Stimulated activated CD8-positive, alpha-beta memory T cell treated with anti-CD3 and anti-CD28 coated beads, Interleukin-7, amount 100 ng/mL, for 4 hours (primary cell): Measurements from ENCODE around the gene TSPAN10.
"Not testable (repeated sequence)": the region's sequence is repeated elsewhere in the genome, so short reads cannot be mapped to it uniquely, and the experiment has no call there.

Source experiments
- DNase-seq, 2 donors: peaks; one replicate each; pipeline ENCODE4 v3.0.0-alpha.2; 2020; ENCODE audit warnings: low read depth in 2 of 2

Gene TSPAN10

DNA sequence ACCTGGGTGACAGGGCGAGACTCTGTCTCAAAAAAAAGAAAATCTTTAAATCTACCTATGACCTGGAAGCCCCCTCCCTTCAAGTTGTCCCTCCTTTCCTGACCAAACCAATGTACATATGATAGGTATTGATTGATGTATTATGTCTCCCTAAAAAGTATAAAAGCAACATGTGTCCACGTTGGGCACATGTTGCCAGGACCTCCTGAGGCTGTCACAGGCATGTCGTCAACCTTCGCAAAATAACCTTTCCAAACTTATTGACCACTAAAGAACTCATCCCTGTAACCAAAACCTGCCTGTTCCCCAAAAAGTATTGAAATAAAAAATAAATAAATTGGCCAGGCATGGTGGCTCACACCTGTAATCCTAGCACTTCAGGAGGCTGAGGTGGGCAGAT, 25.0 kb downstream of the TSPAN10 start:
- no peak for DNase-seq

DNA sequence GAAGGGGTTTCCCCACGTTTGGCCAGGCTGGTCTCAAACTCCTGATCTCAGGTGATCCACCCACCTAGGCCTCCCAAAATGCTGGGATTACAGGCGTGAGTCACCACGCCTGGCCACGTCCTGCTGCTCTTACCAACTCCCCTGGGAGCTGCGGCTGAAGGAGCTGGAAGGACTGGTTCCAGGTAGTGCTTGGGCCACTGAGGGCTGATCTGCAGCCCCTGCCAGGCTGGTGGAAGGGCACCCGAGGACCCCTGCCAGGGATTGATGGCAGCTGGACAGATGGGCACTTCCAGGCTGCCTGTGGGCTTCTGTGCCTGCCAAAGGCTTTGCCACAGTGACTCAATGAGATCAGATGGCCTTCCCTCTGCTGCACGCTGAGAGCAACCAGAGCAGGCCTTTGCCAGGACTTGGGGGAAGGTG, 27.1 kb downstream of the TSPAN10 start:
- no peak for DNase-seq

DNA sequence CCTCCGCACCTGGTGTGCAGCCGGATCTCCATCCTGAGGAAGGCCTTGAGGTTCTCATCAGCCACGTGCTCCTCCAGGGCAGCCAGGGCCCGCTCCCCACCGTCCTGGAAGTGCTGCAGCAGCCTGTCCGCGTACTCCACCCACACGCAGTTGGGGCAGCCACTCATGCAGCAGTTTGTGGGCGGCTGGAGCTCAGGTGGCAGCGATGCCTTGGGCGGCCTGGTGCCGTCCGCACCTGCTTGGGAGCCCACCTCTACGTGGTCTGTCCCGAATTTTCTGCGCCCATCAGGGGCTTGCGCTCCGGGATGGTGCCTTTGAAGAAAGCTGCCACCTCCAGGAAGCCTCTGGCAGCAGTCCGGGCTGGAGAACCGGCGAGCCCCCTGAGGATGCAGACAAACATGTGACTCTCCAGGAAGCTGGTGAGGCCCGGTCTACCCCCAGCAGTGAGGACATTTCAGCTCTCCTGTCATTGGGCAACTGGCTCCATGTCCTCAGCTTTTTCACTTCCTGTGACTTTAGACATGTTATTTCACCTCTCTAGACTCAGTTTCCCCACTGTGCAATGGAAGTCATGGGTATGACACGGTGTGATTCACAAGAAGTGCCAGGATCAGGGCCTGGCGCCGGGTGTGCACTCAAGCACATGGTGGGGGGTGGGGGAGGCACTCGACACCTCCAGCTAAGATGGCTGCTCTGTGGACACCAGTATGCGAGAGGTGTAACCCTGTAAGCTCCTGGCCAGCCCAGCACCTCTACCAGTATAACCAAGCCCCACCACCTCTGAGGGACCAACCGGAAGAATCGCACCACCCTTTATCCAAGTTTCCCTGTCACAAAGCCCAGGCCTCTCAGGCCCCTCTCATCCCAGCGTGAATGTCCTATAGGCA, 28.5 kb downstream of the TSPAN10 start:
- DNase-seq, result peak; percentile 37 to 51

DNA sequence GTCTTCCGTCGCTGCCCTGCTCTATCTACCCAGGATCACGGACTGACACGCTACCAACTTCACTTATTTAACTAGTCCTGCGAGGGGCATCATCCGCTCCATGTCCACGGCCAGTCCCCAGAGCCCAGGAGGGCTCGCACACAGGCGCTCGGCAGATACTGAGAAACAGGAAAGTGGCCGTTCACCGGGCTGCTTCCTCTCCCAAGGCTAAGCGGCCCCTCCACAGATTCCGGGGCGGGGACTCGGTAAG, 29.0 kb downstream of the TSPAN10 start:
- DNase-seq, result no peak

DNA sequence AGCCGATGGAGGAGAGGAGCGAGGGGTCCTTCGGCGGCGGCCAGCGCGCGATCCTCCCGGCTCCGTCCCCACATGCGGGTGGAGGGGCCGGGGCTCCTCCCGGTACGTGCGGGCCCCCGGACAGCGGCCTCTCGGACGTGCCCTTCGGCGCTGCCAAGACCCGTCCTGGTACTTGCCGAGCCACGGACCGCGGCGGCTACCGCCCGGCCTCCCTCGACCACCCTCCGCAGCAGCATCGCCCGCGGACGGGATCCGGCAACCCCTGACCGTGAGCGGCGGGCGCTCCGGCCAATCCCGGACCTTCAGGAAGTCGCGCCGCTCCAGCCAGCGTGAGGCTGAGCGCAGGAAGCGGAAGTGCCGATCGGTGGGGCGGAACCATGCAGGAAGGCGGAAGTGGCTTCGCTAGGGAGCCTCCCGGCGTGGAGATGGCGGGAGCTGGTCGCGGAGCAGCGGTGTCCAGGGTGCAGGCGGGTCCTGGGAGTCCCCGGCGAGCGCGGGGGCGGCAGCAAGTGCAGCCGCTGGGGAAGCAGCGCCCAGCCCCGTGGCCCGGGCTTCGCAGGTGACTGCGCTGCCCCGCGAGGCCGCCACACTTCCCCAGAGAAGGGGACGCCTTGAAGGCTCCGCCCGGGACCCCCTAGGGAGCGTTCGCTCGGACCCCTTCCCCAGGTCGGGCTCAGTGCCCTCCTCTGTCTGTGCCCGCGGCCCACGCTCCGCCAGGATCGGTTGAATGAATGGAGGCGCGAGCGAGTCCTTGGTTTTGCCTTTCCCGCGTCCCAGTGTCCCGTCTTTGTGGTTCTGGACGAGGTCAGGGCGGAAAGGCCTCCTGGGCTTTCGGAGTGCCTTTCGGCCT, 29.6 kb downstream of the TSPAN10 start, which contains the start of the genes CCDC137 and OXLD1:
Gene CCDC137, plus strand, starts transcription at position 396 of the 850 bp plus-strand sequence. Its CDS starts 30 bp downstream, at position 426.
Gene OXLD1, minus strand, starts transcription at position 264 of the 850 bp plus-strand sequence. Its CDS starts 28 bp downstream, at position 236.
- peak; percentile 85 to 92 for DNase-seq

DNA sequence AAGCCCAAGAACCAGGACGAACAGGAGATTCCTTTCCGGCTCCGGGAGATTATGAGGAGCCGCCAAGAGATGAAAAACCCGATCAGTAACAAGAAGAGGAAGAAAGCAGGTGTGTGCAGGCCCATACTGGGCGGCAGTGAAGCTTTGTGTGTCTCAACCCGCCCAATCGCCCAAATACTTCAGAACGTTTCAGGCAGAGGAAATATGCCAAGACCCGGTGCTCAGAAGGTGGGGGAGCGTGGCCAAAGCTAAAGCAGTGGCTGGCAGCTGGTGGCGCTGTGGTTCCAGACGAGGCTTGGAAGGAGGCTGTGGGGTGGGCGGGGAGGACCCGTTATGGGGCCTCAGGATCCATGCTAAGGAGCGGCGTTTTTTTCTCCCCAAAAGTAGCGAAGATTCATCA, 30.8 kb downstream of the TSPAN10 start:
- DNase-seq, result no peak

DNA sequence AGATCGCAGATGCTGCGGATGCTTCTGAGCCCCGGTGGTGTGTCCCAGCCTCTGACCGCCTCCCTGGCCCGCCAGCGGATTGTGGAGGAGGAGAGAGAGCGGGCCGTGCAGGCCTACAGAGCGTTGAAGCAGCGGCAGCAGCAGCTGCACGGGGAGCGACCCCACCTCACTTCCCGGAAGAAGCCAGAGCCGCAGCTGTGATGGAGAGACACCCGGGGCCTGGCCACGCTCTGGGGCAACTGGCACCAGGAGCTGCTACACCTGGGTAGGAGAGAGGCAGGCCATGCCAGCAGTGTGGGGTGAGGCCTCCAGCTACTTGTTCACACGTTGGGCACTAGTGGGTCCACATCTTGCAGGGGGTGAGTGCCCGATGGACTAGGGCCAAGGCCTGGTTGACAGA, 35.5 kb downstream of the TSPAN10 start:
- no peak for DNase-seq

DNA sequence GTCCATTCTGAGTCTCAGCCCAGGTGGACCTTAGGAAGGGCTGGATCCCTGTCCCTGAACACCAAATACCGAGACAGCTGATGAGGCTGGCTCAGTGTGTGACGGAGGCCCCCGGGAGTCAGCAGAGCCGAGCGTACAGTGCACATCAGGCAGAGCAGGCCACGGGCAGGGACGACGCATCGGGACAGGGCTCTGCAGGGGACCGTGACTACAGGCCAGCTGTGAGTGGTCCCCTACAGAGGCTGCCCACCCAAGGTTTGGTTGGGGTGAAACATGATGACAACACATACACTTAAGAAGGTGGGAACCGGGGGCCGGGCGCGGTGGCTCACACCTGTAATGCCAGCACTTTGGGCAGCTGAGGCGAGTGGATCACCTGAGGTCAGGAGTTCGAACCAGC, 36.0 kb downstream of the TSPAN10 start:
- no peak for DNase-seq

DNA sequence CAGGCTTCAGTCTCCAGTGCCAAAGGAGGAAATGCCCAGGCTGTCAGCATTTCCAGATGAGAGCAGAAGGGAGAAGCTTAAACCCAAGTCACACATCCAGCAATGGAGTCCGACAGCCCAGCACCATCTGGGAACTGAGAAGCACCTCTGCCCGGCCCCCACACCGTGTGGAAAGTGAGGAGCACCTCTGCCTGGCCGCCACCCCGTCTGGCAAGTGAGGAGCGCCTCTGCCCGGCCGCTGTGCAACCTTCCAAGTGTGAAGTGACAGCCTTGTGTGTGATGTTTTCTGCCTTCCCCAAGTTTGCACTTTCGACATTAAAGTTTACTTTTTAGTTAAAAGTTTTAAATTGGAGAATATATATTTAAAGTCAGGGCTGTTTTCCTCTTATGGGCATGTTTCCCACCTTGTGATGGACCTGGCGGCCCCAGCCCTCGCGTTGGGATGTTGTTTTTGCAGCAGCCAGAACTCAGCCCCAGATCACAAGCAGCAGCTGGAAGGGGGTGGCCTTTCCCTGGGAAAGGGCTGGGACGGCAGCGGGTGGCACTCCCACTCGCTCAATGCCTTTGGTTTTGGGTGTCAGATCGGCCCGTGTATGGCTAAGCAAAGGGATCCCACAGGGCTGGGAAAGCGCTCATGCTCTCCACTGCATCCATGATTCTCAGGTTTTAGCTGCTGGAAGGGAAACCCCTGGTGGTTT, 36.7 kb downstream of the TSPAN10 start:
- no peak for DNase-seq

DNA sequence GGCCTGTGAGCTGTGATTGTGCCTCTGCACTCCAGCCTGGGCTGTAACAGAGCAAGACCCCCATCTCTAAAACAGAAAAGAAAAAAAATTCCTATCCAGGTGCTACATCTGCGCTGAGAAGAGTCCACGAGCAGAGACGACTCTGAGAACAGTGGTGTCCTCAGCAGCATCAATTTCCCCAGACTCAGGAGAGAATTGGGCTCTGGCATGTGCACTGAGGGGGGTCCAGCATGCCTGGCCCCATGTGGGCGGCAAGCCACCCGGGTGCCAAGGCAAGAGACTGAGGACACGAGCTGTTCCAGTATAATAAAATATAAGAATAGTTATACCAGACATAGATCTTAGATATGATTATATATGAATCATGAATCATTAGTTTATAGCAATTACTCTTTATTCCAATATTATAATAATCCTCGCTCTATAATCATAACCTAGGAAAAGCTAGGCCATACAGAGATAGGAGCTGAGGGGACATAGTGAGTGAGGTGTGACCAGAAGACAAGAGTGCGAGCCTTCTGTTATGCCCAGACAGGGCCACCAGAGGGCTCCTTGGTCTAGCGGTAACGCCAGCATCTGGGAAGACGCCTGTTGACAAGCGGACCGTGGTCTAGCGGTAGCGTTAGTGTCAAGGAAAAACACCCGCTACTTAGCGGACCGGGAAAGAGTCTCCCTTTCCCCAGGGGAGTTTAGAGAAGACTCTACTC, 38.7 kb downstream of the TSPAN10 start:
- not testable (repeated sequence) for DNase-seq

DNA sequence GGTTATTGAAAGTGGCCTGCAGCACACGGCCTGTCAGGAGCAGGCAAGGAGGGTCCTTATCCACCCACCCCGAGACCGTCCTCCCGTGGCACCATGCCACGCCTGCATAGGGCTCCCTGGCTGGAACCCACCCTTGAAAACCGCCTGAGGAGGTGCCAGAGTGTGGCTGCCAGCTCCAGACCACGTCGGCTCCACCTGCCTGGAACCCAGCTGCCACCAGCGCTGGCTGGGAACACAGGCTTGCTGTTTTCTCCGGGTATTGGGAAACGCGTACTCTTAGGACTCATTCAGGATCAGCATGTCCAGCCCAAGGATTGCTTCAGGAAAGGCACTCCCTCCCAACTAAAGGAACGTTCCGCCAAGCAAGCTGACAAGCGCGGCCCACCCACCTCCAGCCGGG, 39.9 kb downstream of the TSPAN10 start:
- DNase-seq, result no peak

DNA sequence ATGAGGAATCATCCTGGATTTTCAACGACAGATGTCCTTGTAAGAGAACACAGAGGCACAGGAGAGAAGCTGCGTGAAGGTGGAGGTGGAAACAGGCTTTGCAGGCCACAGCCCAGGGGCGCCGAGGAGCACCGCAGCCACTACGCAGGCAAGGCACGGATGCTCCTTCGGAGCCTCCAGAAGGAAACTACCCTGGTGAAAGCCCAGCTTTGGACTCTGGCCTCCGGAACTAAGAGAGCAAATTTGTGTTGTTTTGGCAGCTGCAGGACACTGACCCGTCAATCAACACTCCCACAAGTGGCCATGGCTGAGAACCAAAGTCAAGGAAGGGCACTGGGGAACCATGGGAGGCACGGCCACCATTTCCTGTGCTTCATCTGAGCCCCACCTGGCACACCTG, 43.2 kb downstream of the TSPAN10 start:
- DNase-seq, result no peak

DNA sequence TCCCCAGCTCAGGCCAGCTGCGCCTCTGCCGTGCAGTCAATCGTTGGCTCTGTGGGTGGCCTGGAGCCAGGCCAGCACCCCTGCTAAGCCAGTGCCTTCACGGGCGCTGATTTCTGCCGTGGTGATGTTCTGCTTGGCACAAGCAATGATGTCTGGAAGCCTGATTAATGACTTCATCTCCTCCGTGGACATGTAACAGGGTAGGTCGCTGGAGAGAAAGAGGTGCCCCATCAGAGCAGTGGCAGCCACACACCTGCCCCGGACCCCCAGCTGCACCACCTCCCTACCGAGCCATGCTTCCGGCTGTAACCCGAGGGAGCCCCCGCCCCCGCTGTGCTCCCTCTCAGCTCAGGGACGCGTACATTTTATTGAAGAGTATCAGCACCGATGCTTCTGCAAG, 44.7 kb downstream of the TSPAN10 start:
- DNase-seq, result no peak

DNA sequence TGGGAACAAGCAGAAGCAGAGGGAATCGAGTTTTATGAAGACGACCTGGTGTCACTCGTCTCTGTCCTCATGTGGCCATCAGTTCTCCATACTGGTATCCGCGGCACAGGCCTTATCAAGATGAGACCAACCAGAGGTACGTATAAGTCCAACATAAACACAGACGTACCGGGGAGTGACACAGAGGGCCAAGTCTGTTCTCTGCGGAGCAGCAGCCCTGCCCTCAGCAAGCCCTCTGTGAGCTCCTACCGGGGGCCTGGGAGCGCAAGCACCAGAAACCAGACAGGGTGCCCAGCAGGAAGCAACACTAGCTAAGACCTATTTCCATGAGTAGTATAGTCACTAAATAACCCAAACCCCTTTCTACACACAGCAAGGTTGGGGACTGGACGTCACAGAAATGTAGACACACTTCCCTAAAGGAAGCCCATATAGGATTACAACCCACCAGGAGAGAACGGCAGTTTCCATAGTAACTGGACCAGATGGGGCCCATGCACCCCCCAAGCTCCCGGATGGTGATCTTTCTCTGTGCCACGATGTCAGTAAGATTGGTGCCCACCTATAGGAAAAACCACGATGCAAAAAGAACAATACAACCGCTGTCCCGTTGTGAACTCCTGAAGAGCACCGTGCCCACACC, 45.7 kb downstream of the TSPAN10 start:
- no peak for DNase-seq

DNA sequence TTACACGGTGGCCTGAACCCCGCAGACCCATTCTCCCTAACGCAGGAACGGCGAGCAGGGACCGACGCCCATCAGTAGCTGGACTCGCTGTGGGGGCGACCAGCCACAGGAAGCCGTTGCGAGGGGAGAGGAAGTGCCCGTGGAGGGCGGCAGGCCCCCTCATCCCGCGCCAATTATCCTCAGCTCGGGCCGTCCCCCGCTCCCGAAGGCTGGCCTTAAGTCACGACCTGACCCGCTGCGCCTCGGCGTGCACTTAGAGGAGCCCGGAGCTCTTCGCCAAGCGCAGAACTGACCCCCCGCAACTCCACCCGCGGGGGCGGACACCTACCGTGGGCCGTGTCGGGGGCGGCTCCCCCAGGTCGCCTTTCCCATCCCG, 46.2 kb downstream of the TSPAN10 start:
- no peak for DNase-seq

DNA sequence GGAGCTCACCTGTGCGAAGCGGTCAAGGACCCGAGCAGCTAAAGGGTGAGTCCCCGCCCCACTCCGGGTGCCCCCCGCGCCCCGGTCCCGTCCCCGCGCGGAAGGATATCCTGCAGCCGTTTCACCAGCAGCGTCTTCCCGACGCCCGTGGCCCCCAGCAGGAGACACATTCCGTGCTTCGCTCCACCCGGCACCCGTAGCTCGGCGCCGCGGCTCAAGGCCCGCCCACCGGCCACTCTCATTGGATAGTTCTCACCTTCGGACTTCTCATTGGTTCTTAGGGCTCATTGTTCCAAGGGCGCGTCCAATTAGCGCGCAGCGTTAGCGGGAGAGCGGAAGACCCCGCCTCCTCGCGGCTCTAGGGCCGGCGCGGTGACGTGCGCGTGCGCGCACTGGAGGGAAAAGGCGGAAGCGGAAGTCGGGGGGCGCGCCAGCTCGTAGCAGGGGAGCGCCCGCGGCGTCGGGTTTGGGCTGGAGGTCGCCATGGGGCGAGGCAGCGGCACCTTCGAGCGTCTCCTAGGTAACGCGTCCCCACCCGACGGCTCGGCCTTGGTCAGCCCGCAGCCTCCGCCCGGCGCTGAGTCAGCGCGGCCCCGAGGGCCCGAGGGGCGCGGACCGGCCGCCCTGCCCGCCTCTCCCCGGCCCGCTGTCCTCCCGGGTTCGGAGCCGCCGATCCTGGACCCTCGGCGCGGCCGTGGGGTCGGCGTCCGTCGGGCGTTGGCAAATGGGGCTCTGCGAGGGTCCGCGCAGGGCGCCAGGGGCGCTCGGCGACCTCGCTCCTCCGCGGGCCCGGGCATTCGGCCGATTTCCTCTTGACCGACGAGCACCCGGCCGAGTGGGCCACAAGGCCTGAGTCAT, 46.8 kb downstream of the TSPAN10 start, which contains the start of the genes ARL16 and HGS:
Gene ARL16, minus strand, starts transcription at position 214 of the 858 bp plus-strand sequence. Its CDS starts 44 bp downstream, at position 170.
Gene HGS, plus strand, starts transcription at position 428 of the 858 bp plus-strand sequence. Its CDS starts 56 bp downstream, at position 484.
- peak; percentile 95 for DNase-seq

DNA sequence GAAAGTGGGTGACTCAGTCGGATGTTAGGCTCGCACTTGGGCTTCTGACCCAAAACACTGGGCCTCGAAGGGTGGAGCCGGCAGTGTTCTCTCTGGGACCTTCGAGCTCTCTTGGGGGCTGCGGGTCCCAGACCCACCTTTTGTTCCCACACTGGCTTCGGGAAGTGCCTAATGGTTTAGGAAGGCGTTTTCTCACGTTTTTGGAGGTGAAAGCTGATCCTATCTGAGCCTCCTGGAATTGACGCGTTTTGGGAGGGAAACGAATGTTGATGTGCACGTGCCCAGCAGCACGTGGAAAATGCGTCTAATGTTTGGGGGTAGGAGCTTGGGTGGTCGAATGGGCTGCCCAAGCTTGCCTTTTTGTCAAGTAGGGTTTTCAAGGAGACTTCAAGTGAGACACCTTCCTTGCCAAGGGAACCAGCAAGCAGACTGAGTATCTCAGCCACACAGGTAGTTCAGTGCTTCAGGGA, 47.5 kb downstream of the TSPAN10 start:
- DNase-seq, result no peak

DNA sequence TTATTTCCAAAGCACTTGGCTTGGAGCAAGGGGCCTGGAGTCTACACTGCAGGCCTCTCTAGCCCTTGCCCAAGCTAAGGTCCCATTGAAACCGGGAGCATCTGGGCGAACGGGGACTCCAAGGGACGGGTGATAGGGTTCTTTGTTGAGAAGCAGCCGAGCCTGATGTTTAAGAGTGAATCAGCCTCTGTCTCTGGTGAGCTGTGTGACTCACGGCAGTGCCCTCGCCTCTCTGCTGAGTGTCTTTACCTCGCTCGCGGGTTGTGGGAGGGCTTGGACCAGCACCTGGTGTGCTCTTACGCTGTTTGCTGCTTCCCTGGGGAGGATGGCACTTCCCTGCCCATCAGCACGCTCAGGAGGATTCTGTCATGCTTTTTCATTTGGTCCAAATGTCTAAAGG, 48.1 kb downstream of the TSPAN10 start:
- peak; percentile 40 to 45 for DNase-seq

DNA sequence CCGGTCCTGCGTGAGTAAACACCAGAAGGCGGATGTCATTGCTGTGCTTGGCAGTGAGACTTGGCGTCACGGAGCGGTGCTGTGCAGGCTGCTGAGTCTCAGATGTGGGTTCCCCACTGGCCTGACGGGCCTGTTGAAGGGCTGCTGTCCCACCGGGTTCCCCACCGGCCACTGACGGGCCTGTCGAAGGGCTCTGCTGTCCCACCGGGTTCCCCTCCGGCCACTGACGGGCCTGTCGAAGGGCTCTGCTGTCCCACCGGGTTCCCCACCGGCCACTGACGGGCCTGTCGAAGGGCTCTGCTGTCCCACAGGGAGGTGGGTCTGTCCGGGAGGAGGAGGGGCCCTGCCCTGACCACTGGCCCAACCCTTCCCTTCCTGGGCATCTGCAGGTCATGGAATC, 49.6 kb downstream of the TSPAN10 start:
- DNase-seq, result no peak
